Tibial nerve (tissue), 3 donors: Measurements from ENCODE around the gene IFNA7.
"Not testable (repeated sequence)": the region's sequence is repeated elsewhere in the genome, so short reads cannot be mapped to it uniquely, and the experiment has no call there.

Source experiments
- POLR2A ChIP-seq, 2 donors: fragments of 450-650 bp; IDR thresholded peaks; one replicate each; pipeline ENCODE4 v1.6.1; 2017; ENCODE audit warnings: antibody characterized with exemption in 2 of 2, mild to moderate bottlenecking in 2 of 2, moderate library complexity in 2 of 2
- TF ChIP-seq, protein P1 (sequence below), 5 experiments: fragments of 200-600 bp in 3 of 5; fragments of 450-650 bp in 2 of 5; sonication (generic) in 3 of 5; IDR thresholded peaks; one replicate each; pipeline ENCODE4 v1.5.1; 2016 to 2019; ENCODE audit warnings: antibody characterized with exemption in 5 of 5, mild to moderate bottlenecking in 3 of 5, moderate library complexity in 2 of 5

DNA sequence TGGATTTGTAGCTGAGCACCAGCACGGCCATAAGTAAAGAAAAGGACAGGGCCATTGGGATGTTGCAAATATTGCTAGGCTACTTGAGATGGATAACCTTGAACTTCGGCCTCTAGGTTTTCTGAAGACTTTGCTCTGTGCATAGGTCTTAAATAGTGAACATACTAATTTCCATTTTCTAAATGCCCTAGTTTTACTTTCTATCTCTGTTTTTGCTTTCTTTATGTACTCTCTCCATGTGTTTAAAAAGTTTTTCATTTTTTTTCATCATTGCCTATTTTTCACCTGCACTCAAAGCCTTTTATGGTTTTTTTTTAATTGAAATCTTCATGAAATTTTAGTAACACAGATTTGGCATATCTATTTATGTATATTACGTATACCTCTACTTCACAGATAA, 5.0 kb upstream of the IFNA7 start, which contains the start of gene IFNA10:
- TF ChIP-seq, protein P1, sequence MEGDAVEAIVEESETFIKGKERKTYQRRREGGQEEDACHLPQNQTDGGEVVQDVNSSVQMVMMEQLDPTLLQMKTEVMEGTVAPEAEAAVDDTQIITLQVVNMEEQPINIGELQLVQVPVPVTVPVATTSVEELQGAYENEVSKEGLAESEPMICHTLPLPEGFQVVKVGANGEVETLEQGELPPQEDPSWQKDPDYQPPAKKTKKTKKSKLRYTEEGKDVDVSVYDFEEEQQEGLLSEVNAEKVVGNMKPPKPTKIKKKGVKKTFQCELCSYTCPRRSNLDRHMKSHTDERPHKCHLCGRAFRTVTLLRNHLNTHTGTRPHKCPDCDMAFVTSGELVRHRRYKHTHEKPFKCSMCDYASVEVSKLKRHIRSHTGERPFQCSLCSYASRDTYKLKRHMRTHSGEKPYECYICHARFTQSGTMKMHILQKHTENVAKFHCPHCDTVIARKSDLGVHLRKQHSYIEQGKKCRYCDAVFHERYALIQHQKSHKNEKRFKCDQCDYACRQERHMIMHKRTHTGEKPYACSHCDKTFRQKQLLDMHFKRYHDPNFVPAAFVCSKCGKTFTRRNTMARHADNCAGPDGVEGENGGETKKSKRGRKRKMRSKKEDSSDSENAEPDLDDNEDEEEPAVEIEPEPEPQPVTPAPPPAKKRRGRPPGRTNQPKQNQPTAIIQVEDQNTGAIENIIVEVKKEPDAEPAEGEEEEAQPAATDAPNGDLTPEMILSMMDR (IDR thresholded peaks at IDR 0.05): not testable (repeated sequence)
- not testable (repeated sequence) for TF ChIP-seq POLR2A (IDR thresholded peaks at IDR 0.05)
